Loucy (cell line): ENCODE data around the gene OPA3.

ENCODE experiments used
- H2AFZ ChIP-seq: fragments of 200-600 bp; sonication (generic); 2 replicates; pipeline ENCODE4 v1.6.0; 2016; ENCODE audit warnings: antibody characterized with exemption, mild to moderate bottlenecking, low read length, moderate library complexity
- H3F3A ChIP-seq: fragments of 200-600 bp; 2 replicates; pipeline ENCODE4 v1.6.0; 2016; ENCODE audit warnings: antibody characterized with exemption, low read depth, mild to moderate bottlenecking
- H3K27me3 ChIP-seq: fragments of 200-600 bp; sonication (generic); 2 replicates; pipeline ENCODE4 v1.6.1; 2014; ENCODE audit warnings: low read length, mild to moderate bottlenecking; ENCODE audit not compliant: insufficient read depth, poor library complexity, severe bottlenecking
- H3K36me3 ChIP-seq: fragments of 200-600 bp; sonication (generic); 2 replicates; pipeline ENCODE4 v1.6.1; 2016; ENCODE audit warnings: low read length; ENCODE audit not compliant: insufficient read depth
- H3K4me1 ChIP-seq: fragments of 200-600 bp; sonication (generic); 2 replicates; pipeline ENCODE4 v1.5.1; 2014; ENCODE audit warnings: low read length, mild to moderate bottlenecking; ENCODE audit not compliant: insufficient read depth, poor library complexity, severe bottlenecking
- H3K4me2 ChIP-seq: fragments of 200-600 bp; sonication (generic); 2 replicates; pipeline ENCODE4 v1.6.0; 2014; ENCODE audit warnings: antibody characterized with exemption, low read length, low read depth, mild to moderate bottlenecking; ENCODE audit not compliant: poor library complexity, severe bottlenecking
- H3K4me3 ChIP-seq: fragments of 200-600 bp; sonication (generic); 2 replicates; pipeline ENCODE4 v1.5.1; 2014; ENCODE audit warnings: low read length, mild to moderate bottlenecking, mixed read lengths; ENCODE audit not compliant: poor library complexity, severe bottlenecking
- H3K79me2 ChIP-seq: fragments of 200-600 bp; sonication (generic); 2 replicates; pipeline ENCODE4 v1.6.1; 2014; ENCODE audit warnings: low read length; ENCODE audit not compliant: insufficient read depth
- H3K9ac ChIP-seq: fragments of 200-600 bp; sonication (generic); 2 replicates; pipeline ENCODE4 v1.6.0; 2014; ENCODE audit warnings: mild to moderate bottlenecking, low read depth, low read length, moderate library complexity; ENCODE audit not compliant: poor library complexity, severe bottlenecking
- H3K9me2 ChIP-seq: fragments of 200-600 bp; sonication (generic); replicated peaks from 2 replicates; pipeline ENCODE4 v1.6.1; 2016; ENCODE audit warnings: low read depth, low read length, mixed read lengths
- H3K9me3 ChIP-seq: fragments of 200-600 bp; sonication (generic); 2 replicates; pipeline ENCODE4 v1.6.1; 2014; ENCODE audit warnings: mild to moderate bottlenecking, antibody characterized with exemption, low read length, low read depth; ENCODE audit not compliant: insufficient read depth
- H4K20me1 ChIP-seq: fragments of 200-600 bp; sonication (generic); 2 replicates; pipeline ENCODE4 v1.6.0; 2014; ENCODE audit warnings: antibody characterized with exemption, low read length, mild to moderate bottlenecking; ENCODE audit not compliant: insufficient read depth, poor library complexity, severe bottlenecking
- EZH2phosphoT487 ChIP-seq: fragments of 200-600 bp; IDR thresholded peaks from 2 replicates; pipeline ENCODE4 v1.6.1; 2018; ENCODE audit warnings: antibody characterized with exemption, mild to moderate bottlenecking, moderate library complexity, borderline replicate concordance
- TF ChIP-seq, protein P1 (sequence below): fragments of 200-600 bp; sonication (generic); conservative IDR thresholded peaks from 2 replicates; pipeline ENCODE4 v1.5.1; 2014; ENCODE audit warnings: mild to moderate bottlenecking, antibody characterized with exemption, low read length

Gene OPA3

DNA sequence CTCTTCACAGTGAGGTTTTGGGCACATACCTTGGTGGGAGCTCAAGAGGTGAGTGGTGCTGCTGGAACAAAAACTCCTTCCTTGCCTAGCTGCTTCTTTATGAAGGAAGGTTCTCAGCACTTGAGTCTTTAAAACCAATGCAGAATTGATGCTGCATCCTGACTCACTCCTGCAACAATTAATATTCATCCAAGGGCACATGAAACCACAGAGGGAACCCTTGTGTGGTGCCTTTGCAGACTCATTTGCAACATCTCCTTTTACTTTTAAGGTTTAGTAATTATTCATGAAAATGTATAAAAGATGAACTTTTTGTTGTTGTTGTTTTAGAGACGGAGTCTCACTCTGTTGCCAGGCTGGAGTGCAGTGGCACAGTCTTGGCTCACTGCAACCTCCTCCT lies 30.1 kb downstream of the OPA3 start:
- Histone ChIP-seq H3F3A (no peaks in the 10 kb centered on the region), H3K9ac (no peak overlapping the region), H3K79me2 (peaks cover 5% of the 10 kb centered on the region; the same call in 1 of the 2 replicates), H2AFZ (no peak overlapping the region), H3K4me2 (no peak overlapping the region), H3K9me2 (no peaks in the 10 kb centered on the region), H3K4me3 (no peak overlapping the region), H3K9me3 (no peaks in the 10 kb centered on the region), H4K20me1 (peaks cover 6% of the 10 kb centered on the region), H3K27me3 (no peaks in the 10 kb centered on the region), H3K4me1 (no peaks in the 10 kb centered on the region), H3K36me3 (peaks cover 8% of the 10 kb centered on the region; the same call in 1 of the 2 replicates)
- TF ChIP-seq EZH2phosphoT487 = no peak
- TF ChIP-seq, protein P1, sequence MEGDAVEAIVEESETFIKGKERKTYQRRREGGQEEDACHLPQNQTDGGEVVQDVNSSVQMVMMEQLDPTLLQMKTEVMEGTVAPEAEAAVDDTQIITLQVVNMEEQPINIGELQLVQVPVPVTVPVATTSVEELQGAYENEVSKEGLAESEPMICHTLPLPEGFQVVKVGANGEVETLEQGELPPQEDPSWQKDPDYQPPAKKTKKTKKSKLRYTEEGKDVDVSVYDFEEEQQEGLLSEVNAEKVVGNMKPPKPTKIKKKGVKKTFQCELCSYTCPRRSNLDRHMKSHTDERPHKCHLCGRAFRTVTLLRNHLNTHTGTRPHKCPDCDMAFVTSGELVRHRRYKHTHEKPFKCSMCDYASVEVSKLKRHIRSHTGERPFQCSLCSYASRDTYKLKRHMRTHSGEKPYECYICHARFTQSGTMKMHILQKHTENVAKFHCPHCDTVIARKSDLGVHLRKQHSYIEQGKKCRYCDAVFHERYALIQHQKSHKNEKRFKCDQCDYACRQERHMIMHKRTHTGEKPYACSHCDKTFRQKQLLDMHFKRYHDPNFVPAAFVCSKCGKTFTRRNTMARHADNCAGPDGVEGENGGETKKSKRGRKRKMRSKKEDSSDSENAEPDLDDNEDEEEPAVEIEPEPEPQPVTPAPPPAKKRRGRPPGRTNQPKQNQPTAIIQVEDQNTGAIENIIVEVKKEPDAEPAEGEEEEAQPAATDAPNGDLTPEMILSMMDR = no peak

- no peaks in the 10 kb centered on the region for H3K9me3 ChIP-seq
- H3K27me3 ChIP-seq = no peaks in the 10 kb centered on the region
- no peak overlapping the region for H3K9ac ChIP-seq
- H3K9me2 ChIP-seq = no peaks in the 10 kb centered on the region
- no peak overlapping the region for H3K4me3 ChIP-seq
- no peak overlapping the region for H2AFZ ChIP-seq
- no peak overlapping the region for H3K4me2 ChIP-seq
- no peak for TF ChIP-seq EZH2phosphoT487
- TF ChIP-seq, protein P1 = no peak
- H3F3A ChIP-seq = no peaks in the 10 kb centered on the region
- peaks cover 5% of the 10 kb centered on the region; the same call in 1 of the 2 replicates for H3K79me2 ChIP-seq
- H4K20me1 ChIP-seq = peaks cover 6% of the 10 kb centered on the region
- H3K4me1 ChIP-seq = no peaks in the 10 kb centered on the region
- H3K36me3 ChIP-seq = peaks cover 8% of the 10 kb centered on the region; the same call in 1 of the 2 replicates
Observed at GRCh38 chr19:45553464-45553863, 31.1 kb downstream of the OPA3 start.

GRCh38 chr19:45547965-45548609 lies 36.5 kb downstream of the OPA3 start:
- H2AFZ ChIP-seq = no peak overlapping the region
- H4K20me1 ChIP-seq = no peaks in the 10 kb centered on the region
- no peaks in the 10 kb centered on the region for H3K9me2 ChIP-seq
- H3K79me2 ChIP-seq = no peaks in the 10 kb centered on the region
- no peak overlapping the region for H3K4me2 ChIP-seq
- H3K9ac ChIP-seq = no peak overlapping the region
- no peaks in the 10 kb centered on the region for H3F3A ChIP-seq
- H3K27me3 ChIP-seq = peaks cover 5% of the 10 kb centered on the region
- H3K36me3 ChIP-seq = peaks cover 3% of the 10 kb centered on the region; the same call in 1 of the 2 replicates
- no peaks in the 10 kb centered on the region for H3K9me3 ChIP-seq
- H3K4me3 ChIP-seq = no peak overlapping the region
- TF ChIP-seq, protein P1 = no peak
- no peak for TF ChIP-seq EZH2phosphoT487
- H3K4me1 ChIP-seq = no peaks in the 10 kb centered on the region
